Measurements from ENCODE around the gene DCDC2.

GRCh38 chr6:24397631-24398030 lies 39.8 kb upstream of the DCDC2 start:
- TF ChIP-seq CTCF (IDR thresholded peaks at IDR 0.05; ENCODE audit: insufficient read depth, low read depth, low read length) (no peak), EZH2 (IDR thresholded peaks at IDR 0.05; ENCODE audit: insufficient read depth, low read length) (no peak)
